Liver (tissue), 3 donors: ENCODE measurements around the gene S100A16.

Source experiments
- FOXA1 ChIP-seq: IDR thresholded peaks from 2 replicates; pipeline ENCODE4 v1.6.1; 2016; ENCODE audit warnings: antibody characterized with exemption
- RXRA ChIP-seq, 2 donors: IDR thresholded peaks; 2 replicates each; pipeline ENCODE4 v1.6.1; 2017 to 2018; ENCODE audit warnings: antibody characterized with exemption in 2 of 2, mild to moderate bottlenecking in 1 of 2
- TF ChIP-seq, protein P1 (sequence below): IDR thresholded peaks from 2 replicates; pipeline ENCODE4 v1.6.1; 2016; ENCODE audit warnings: antibody characterized with exemption
- TF ChIP-seq, protein P2 (sequence below): fragments of 150-350 bp; IDR thresholded peaks from 2 replicates; pipeline ENCODE4 v1.5.1; 2017; ENCODE audit warnings: improper control_type of control experiment, low read depth, low read length; ENCODE audit not compliant: missing input control
- donor health status: healthy.
- donor health status: healthy.

DNA sequence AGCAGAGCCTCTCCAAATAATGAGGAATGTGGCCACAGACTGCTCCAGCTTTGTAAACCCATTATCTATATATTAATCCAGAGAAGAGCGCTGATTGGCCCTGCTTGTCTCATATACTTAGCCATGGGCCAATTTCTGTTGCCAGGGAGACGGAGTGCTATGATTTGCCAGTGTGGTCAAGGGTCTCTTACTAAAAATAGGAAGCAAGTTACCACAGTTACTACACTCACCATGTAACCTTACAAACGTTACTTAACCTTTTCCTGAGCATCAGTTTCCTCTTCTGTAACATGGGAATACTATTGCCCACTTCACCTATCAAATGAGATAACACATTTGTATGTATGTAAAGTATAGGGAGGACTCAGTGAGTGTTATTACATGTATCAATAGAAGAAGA, 39.6 kb downstream of the S100A16 start:
- TF ChIP-seq, protein P1, sequence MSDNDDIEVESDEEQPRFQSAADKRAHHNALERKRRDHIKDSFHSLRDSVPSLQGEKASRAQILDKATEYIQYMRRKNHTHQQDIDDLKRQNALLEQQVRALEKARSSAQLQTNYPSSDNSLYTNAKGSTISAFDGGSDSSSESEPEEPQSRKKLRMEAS: no peak
- TF ChIP-seq, protein P2, sequence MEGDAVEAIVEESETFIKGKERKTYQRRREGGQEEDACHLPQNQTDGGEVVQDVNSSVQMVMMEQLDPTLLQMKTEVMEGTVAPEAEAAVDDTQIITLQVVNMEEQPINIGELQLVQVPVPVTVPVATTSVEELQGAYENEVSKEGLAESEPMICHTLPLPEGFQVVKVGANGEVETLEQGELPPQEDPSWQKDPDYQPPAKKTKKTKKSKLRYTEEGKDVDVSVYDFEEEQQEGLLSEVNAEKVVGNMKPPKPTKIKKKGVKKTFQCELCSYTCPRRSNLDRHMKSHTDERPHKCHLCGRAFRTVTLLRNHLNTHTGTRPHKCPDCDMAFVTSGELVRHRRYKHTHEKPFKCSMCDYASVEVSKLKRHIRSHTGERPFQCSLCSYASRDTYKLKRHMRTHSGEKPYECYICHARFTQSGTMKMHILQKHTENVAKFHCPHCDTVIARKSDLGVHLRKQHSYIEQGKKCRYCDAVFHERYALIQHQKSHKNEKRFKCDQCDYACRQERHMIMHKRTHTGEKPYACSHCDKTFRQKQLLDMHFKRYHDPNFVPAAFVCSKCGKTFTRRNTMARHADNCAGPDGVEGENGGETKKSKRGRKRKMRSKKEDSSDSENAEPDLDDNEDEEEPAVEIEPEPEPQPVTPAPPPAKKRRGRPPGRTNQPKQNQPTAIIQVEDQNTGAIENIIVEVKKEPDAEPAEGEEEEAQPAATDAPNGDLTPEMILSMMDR: no peak
- TF ChIP-seq FOXA1 (no peak), RXRA (IDR thresholded peaks at IDR 0.05) (no peak)
